Kidney (tissue), 14 donors: ENCODE data around the gene CDX2. TPM values are rescaled to one million over a fixed set of nuclear protein-coding genes. Genes with fewer than 3 reads are reported as not detected.
"Not testable (repeated sequence)": the region's sequence is repeated elsewhere in the genome, so short reads cannot be mapped to it uniquely, and the experiment has no call there.

Experiments used
- DNase-seq, 5 donors: peaks; one replicate each; pipeline ENCODE4 v3.0.0-alpha.2; 2013 to 2020
- FAIRE-seq: peaks from 2 replicates; lab custom pipeline; 2012; peaks lifted over from hg19 to GRCh38; lab: Jason Lieb, UNC
- H3K27ac ChIP-seq, 2 donors: one replicate each; pipeline ENCODE4 v1.7.0; 2013; ENCODE audit warnings: low read depth in 2 of 2, low read length in 2 of 2, inconsistent platforms in 1 of 2
- H3K27me3 ChIP-seq: one replicate; pipeline ENCODE4 v1.7.1; 2013; ENCODE audit warnings: low read length, inconsistent platforms; ENCODE audit not compliant: control insufficient read depth, insufficient read depth
- H3K36me3 ChIP-seq, 3 donors: one replicate each; pipeline versions ENCODE4 v1.7.0 to v1.7.1; 2013; ENCODE audit warnings: low read length in 3 of 3, control low read depth in 1 of 3, inconsistent platforms in 1 of 3; ENCODE audit not compliant: insufficient read depth in 3 of 3, control insufficient read depth in 2 of 3
- H3K4me1 ChIP-seq, 3 donors: one replicate each; pipeline versions ENCODE4 v1.7.0 to v1.7.1; 2013; ENCODE audit warnings: low read length in 3 of 3, inconsistent platforms in 1 of 3, low read depth in 1 of 3; ENCODE audit not compliant: control insufficient read depth in 2 of 3, insufficient read depth in 2 of 3
- H3K4me3 ChIP-seq, 3 donors: one replicate each; pipeline versions ENCODE4 v1.7.0 to v1.8.1; 2013; ENCODE audit warnings: low read length in 3 of 3, control low read depth in 1 of 3, inconsistent platforms in 1 of 3
- H3K9ac ChIP-seq, 3 donors: one replicate each; pipeline versions ENCODE4 v1.7.0 to v1.7.1; 2013; ENCODE audit warnings: low read length in 3 of 3, control low read depth in 1 of 3, inconsistent platforms in 1 of 3
- H3K9me3 ChIP-seq, 3 donors: one replicate each; pipeline versions ENCODE4 v1.7.0 to v1.7.1; 2013; ENCODE audit warnings: low read length in 3 of 3, control low read depth in 1 of 3, inconsistent platforms in 1 of 3; ENCODE audit not compliant: control insufficient read depth in 2 of 3, insufficient read depth in 1 of 3
- intact Hi-C: fragments of 100-400 bp; cut with DNase I; formaldehyde crosslinking; loops from one replicate; pipeline ENCODE4 v1.11.1; 2022
- polyA plus RNA-seq: library from polyadenylated mRNA; stranded (reverse); fragments of 350-450 nt; fragmentation: Illumina TruSeq; extraction: RNeasy Lipid Tissue Mini Kit (QIAGEN cat#74804); gene quantifications from one replicate; pipeline ENCODE4 v1.2.3, GENCODE V29; 2014; ENCODE audit warnings: low read depth, low replicate concordance; ENCODE audit not compliant: insufficient read depth
- total RNA-seq: library from RNA; stranded (reverse); fragmentation: NEBNext Ultra II Directional; extraction: Animal tissue kit (Norgen Biotek cat#: 25700); gene quantifications from one replicate; pipeline ENCODE4 v1.2.1, GENCODE V29; 2021
- TF ChIP-seq, protein P1 (sequence below): IDR thresholded peaks from 3 replicates; pipeline ENCODE4 v1.5.1; 2012; ENCODE audit warnings: mild to moderate bottlenecking, moderate library complexity, borderline replicate concordance; ENCODE audit not compliant: insufficient read depth; ENCODE audit errors: extremely low read depth
- donor health status: control.
- donor health status: control.
- donor health status: control.
- donor health status: control.
- donor health status: control.
- donor health status: DM: yes; HTN: yes; CAD: no.
- donor health status: Normal renal cell carcinoma (clear cell type).

Gene CDX2
- total and polyA plus RNA-seq, 2 donors from 2014 or later: not detected

DNA sequence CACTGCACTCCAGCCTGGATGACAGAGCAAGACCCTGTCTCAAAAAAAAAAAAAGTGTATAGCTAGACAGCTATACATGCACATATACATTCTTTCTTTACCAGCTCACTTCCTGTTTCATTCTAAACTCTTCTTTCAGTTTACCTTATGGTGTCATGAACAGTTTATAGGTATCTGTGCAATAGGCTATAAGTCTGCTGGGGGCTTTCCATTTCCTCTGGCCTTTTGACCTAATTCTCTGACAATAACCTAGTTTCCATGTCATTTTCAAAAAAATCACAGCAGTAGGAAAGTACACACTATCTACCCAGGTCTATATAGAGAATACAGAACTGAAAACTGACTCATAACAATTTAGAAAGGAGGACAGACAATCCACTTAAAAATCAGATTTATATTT lies 43.8 kb upstream of the CDX2 start:
- FAIRE-seq: no peak

DNA sequence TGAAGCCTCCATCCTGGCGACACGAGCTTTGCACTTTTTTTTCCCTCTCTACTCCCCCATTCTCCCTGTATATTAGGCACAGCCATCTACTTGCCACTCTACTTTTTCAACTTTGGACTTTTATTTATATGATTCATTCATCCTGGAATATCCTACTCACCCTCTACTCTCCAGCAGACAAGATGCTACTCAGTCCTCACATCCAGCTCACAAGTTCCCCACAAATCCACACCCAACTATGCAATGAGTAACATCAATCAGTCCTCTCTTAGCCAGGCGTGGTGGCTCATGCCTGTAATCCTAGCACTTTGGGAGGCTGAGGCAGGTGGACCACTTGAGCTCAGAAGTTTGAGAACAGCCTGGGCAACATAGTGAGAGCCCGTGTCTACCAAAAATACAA lies 43.3 kb upstream of the CDX2 start:
- no peak for DNase-seq
- Histone ChIP-seq H3K27ac (no peak overlapping the region), H3K9ac (no peak overlapping the region), H3K36me3 (no peaks in the 10 kb centered on the region), H3K4me3 (no peak overlapping the region), H3K9me3 (no peaks in the 10 kb centered on the region), H3K27me3 (no peaks in the 10 kb centered on the region), H3K4me1 (no peaks in the 10 kb centered on the region)
- intact Hi-C loops: no loop called here
- TF ChIP-seq, protein P1, sequence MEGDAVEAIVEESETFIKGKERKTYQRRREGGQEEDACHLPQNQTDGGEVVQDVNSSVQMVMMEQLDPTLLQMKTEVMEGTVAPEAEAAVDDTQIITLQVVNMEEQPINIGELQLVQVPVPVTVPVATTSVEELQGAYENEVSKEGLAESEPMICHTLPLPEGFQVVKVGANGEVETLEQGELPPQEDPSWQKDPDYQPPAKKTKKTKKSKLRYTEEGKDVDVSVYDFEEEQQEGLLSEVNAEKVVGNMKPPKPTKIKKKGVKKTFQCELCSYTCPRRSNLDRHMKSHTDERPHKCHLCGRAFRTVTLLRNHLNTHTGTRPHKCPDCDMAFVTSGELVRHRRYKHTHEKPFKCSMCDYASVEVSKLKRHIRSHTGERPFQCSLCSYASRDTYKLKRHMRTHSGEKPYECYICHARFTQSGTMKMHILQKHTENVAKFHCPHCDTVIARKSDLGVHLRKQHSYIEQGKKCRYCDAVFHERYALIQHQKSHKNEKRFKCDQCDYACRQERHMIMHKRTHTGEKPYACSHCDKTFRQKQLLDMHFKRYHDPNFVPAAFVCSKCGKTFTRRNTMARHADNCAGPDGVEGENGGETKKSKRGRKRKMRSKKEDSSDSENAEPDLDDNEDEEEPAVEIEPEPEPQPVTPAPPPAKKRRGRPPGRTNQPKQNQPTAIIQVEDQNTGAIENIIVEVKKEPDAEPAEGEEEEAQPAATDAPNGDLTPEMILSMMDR: no peak
- no peak for FAIRE-seq

More for the DNA sequence above, 43.8 kb upstream of the CDX2 start:
- H3K36me3 ChIP-seq: no peaks in the 10 kb centered on the region
- no peak for DNase-seq
- H3K27me3 ChIP-seq: no peaks in the 10 kb centered on the region
- H3K9ac ChIP-seq: no peak overlapping the region
- no peak overlapping the region for H3K4me3 ChIP-seq
- H3K4me1 ChIP-seq: no peaks in the 10 kb centered on the region
- no peak overlapping the region for H3K27ac ChIP-seq
- TF ChIP-seq, protein P1: no peak
- intact Hi-C loops: no loop called here
- H3K9me3 ChIP-seq: no peaks in the 10 kb centered on the region

DNA sequence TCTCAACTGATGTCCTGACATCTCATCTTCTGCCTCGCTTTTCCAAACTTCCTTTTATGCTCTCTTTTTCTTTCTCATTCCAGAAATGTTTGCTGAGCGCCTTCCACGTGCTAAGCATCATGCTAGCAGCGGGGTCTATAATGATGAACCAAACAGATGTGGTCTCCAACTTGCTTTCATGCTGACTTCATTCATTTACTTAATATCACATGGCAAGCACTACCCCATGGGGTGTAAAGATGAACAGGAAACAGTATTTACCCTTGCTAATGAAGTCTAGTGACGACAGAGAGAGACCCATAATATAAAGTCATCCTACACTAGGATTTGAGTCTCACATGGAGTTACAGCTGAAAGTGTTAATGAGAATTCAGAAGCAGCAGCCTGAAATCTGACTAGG lies 40.9 kb upstream of the CDX2 start:
- no peaks in the 10 kb centered on the region for H3K4me1 ChIP-seq
- no peak overlapping the region for H3K9ac ChIP-seq
- no peak for FAIRE-seq
- no peak overlapping the region for H3K27ac ChIP-seq
- no peaks in the 10 kb centered on the region for H3K9me3 ChIP-seq
- DNase-seq: no peak
- intact Hi-C loops: no loop called here
- H3K27me3 ChIP-seq: no peaks in the 10 kb centered on the region
- H3K36me3 ChIP-seq: no peaks in the 10 kb centered on the region
- no peak overlapping the region for H3K4me3 ChIP-seq
- TF ChIP-seq, protein P1: no peak

DNA sequence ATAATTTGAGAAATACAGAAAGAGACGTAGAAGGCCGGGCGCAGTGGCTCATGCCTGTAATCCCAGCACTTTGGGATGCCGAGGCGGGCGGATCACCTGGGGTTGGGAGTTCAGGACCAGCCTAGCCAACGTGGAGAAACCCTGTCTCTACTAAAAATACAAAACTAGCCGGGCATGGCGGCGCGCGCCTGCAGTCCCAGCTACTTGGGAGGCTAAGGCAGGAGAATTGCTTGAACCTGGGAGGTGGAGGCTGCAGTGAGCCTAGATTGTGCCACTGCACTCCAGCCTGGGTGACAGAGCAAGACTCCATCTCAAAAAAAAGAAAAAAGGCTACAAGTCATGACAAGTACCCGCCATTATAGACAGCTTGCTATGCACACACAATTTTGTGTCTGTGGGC lies 35.9 kb upstream of the CDX2 start:
- H3K36me3 ChIP-seq, H3K9ac ChIP-seq, H3K27me3 ChIP-seq, H3K4me1 ChIP-seq, intact Hi-C loops, H3K27ac ChIP-seq, H3K4me3 ChIP-seq, H3K9me3 ChIP-seq, FAIRE-seq, DNase-seq: not testable (repeated sequence)
